ENCODE measurements around the gene CRB3. TPM values are rescaled to one million over a fixed set of nuclear protein-coding genes. Genes with fewer than 3 reads are reported as not detected.
"Not testable (repeated sequence)": the region's sequence is repeated elsewhere in the genome, so short reads cannot be mapped to it uniquely, and the experiment has no call there.

Gene CRB3
- total RNA-seq, 2 experiments from 2014 or later, result 0.58 to 0.70 TPM

- ChIA-PET CTCF (interaction anchor here (1.4 kb wide), 1 partner anchor 10 kb away, joined by 4 read pairs; no protein-coding TSS in a partner anchor), POLR2A (interaction anchor here (1.5 kb wide), 1 partner anchor 18 kb away, joined by 4 read pairs; the partner anchor contains the start of gene DENND1C)
- Mint-ChIP-seq H3K27ac (no peak overlapping the region), H3K9me3 (no peaks in the 10 kb centered on the region), H3K4me1 (ENCODE audit: low read depth) (peaks cover 8% of the 10 kb centered on the region), H3K4me3 (no peak overlapping the region), H3K36me3 (ENCODE audit: low read depth) (no peaks in the 10 kb centered on the region), H3K27me3 (peaks cover 3% of the 10 kb centered on the region)
- TF ChIP-seq CTCF (IDR thresholded peaks at IDR 0.05), result no peak
- no peak for ATAC-seq
- intact Hi-C loops (cut with micrococcal nuclease), result no loop called here
- no peak for DNase-seq
Observed at GRCh38 chr19:6499052-6499790, 35.1 kb downstream of the CRB3 start.

- H3K4me1 Mint-ChIP-seq (ENCODE audit: low read depth), result peaks cover 14% of the 10 kb centered on the region
- peaks cover 3% of the 10 kb centered on the region for H3K27me3 Mint-ChIP-seq
- intact Hi-C loops (cut with micrococcal nuclease), result no loop called here
- no peak for TF ChIP-seq CTCF (IDR thresholded peaks at IDR 0.05)
- POLR2A ChIA-PET, result interaction anchor here (0.8 to 1.5 kb wide), 3 partner anchors 10 to 76 kb away, joined by 4 read pairs; partner anchors contain the start of gene DENND1C
- H3K36me3 Mint-ChIP-seq (ENCODE audit: low read depth), result no peaks in the 10 kb centered on the region
- H3K27ac Mint-ChIP-seq, result peak overlapping the region; percentile 61
- no peaks in the 10 kb centered on the region for H3K9me3 Mint-ChIP-seq
- CTCF ChIA-PET, result interaction anchor here (1.1 to 1.6 kb wide), 2 partner anchors 19 to 362 kb away, joined by 3 to 4 read pairs; partner anchors contain the start of gene DENND1C
- DNase-seq (no peak), ATAC-seq (no peak)
- H3K4me3 Mint-ChIP-seq, result peak overlapping the region; percentile 78
Observed at GRCh38 chr19:6500837-6501739, 37.0 kb downstream of the CRB3 start.

- Mint-ChIP-seq H3K36me3 (ENCODE audit: low read depth) (no peaks in the 10 kb centered on the region), H3K9me3 (no peaks in the 10 kb centered on the region), H3K27ac (peak within 1 kb of the TSS; percentile 61), H3K4me1 (ENCODE audit: low read depth) (peaks cover 14% of the 10 kb centered on the region), H3K27me3 (peaks cover 3% of the 10 kb centered on the region), H3K4me3 (peak within 1 kb of the TSS; percentile 78)
- TF ChIP-seq CTCF (IDR thresholded peaks at IDR 0.05), result peak; percentile 22
- CTCF ChIA-PET, result interaction anchor here (1.3 to 1.7 kb wide), 3 partner anchors 14 to 65 kb away, joined by 3 to 6 read pairs (median 4); partner anchors contain the start of gene DENND1C
- intact Hi-C loops (cut with micrococcal nuclease), result no loop called here
- POLR2A ChIA-PET, result interaction anchor here (0.8 to 1.3 kb wide), 3 partner anchors 11 to 76 kb away, joined by 4 to 8 read pairs (median 4); partner anchors contain the start of gene DENND1C
- peak; percentile 70 for DNase-seq
- peak; percentile 76 for ATAC-seq
Observed at GRCh38 chr19:6501740-6502648, 37.9 kb downstream of the CRB3 start, which contains the start of gene TUBB4A. TSS of gene TUBB4A (minus strand) at chr19:6502309. CDS start at chr19:6502212, 97 bp downstream.

GRCh38 chr19:6503407-6504201 is 39.5 kb downstream of the CRB3 start:
- H3K4me3 Mint-ChIP-seq, result no peak overlapping the region
- peaks cover 3% of the 10 kb centered on the region for H3K27me3 Mint-ChIP-seq
- peaks cover 14% of the 10 kb centered on the region for H3K4me1 Mint-ChIP-seq (ENCODE audit: low read depth)
- intact Hi-C loops (cut with micrococcal nuclease), result no loop called here
- ChIA-PET CTCF (interaction anchor here (1.3 to 2.4 kb wide), 7 partner anchors 13 to 67 kb away, joined by 3 to 8 read pairs (median 4); partner anchors contain the start of gene DENND1C), POLR2A (interaction anchor here (0.7 to 1.6 kb wide), 3 partner anchors 22 to 111 kb away, joined by 4 to 8 read pairs (median 4); partner anchors contain the start of gene DENND1C)
- H3K27ac Mint-ChIP-seq, result no peak overlapping the region
- H3K9me3 Mint-ChIP-seq, result no peaks in the 10 kb centered on the region
- DNase-seq (no peak), ATAC-seq (no peak)
- no peak for TF ChIP-seq CTCF (IDR thresholded peaks at IDR 0.05)
- H3K36me3 Mint-ChIP-seq (ENCODE audit: low read depth), result no peaks in the 10 kb centered on the region

- H3K9me3 Mint-ChIP-seq; H3K36me3 Mint-ChIP-seq (ENCODE audit: low read depth); H3K4me3 Mint-ChIP-seq; CTCF ChIA-PET; DNase-seq; ATAC-seq; H3K27me3 Mint-ChIP-seq; H3K27ac Mint-ChIP-seq; intact Hi-C loops (cut with micrococcal nuclease); H3K4me1 Mint-ChIP-seq (ENCODE audit: low read depth): not testable (repeated sequence)
- POLR2A ChIA-PET, result interaction anchor here (0.7 to 1.6 kb wide), 2 partner anchors 26 to 144 kb away, joined by 3 to 4 read pairs; partner anchors contain the start of gene DENND1C
Observed at GRCh38 chr19:6508028-6508771, 44.1 kb downstream of the CRB3 start.

Data from activated CD8-positive, alpha-beta T cell treated with anti-CD3 and anti-CD28 coated beads for 36 hours (primary cell).